ENCODE measurements around the gene ILKAP. TPM values are rescaled to one million over a fixed set of nuclear protein-coding genes. Genes with fewer than 3 reads are reported as not detected.

Gene ILKAP
- polyA plus RNA-seq, 1 donor from 2014 or later = 78.5 TPM

- no peaks in the 10 kb centered on the region for H3K36me3 ChIP-seq (ENCODE audit: insufficient read depth, low read length)
- no peak overlapping the region for H3K4me2 ChIP-seq (ENCODE audit: low read length)
- no peak overlapping the region for H2AFZ ChIP-seq (ENCODE audit: low read depth, low read length)
- H4K20me1 ChIP-seq (ENCODE audit: insufficient read depth) = no peaks in the 10 kb centered on the region
- no peaks in the 10 kb centered on the region for H3K79me2 ChIP-seq (replicated peaks; ENCODE audit: insufficient read depth, low read length)
- H3K4me3 ChIP-seq (ENCODE audit: low read length) = no peak overlapping the region
- no peaks in the 10 kb centered on the region for H3K9me2 ChIP-seq (ENCODE audit: insufficient read depth, low read length)
- TF ChIP-seq MXI1 (conservative IDR thresholded peaks at IDR 0.05; ENCODE audit: poor library complexity, severe bottlenecking) (no peak), TAF1 (IDR thresholded peaks at IDR 0.05; ENCODE audit: low read depth) (no peak)
- H3K27me3 ChIP-seq (ENCODE audit: insufficient read depth, low read depth, low read length) = no peaks in the 10 kb centered on the region
- no peaks in the 10 kb centered on the region for H3K9me3 ChIP-seq (ENCODE audit: low read length)
- H3K9ac ChIP-seq (ENCODE audit: low read length) = no peak overlapping the region
- no peak overlapping the region for H3K27ac ChIP-seq (ENCODE audit: low read length)
- H3F3A ChIP-seq (ENCODE audit: insufficient read depth, low read length, poor library complexity, severe bottlenecking) = no peaks in the 10 kb centered on the region
These were observed 71.6 kb downstream of the ILKAP start for GRCh38 chr2:238131761-238132462.

- TF ChIP-seq REST (IDR thresholded peaks at IDR 0.05; ENCODE audit: borderline replicate concordance) (no peak), MXI1 (conservative IDR thresholded peaks at IDR 0.05; ENCODE audit: poor library complexity, severe bottlenecking) (no peak), TAF1 (IDR thresholded peaks at IDR 0.05; ENCODE audit: low read depth) (no peak), POLR2AphosphoS5 (IDR thresholded peaks at IDR 0.05) (no peak), CTCF (IDR thresholded peaks at IDR 0.05; ENCODE audit: poor library complexity, severe bottlenecking) (no peak), RAD21 (conservative IDR thresholded peaks at IDR 0.05) (no peak)
These were observed 72.5 kb downstream of the ILKAP start for GRCh38 chr2:238130696-238131628.

More at GRCh38 chr2:238130696-238131628, 72.5 kb downstream of the ILKAP start:
- H2AFZ ChIP-seq (ENCODE audit: low read depth, low read length) = no peak overlapping the region
- no peaks in the 10 kb centered on the region for H3K27me3 ChIP-seq (ENCODE audit: insufficient read depth, low read depth, low read length)
- no peak overlapping the region for H3K9ac ChIP-seq (ENCODE audit: low read length)
- H3K4me3 ChIP-seq (ENCODE audit: low read length) = no peak overlapping the region
- H3K9me2 ChIP-seq (ENCODE audit: insufficient read depth, low read length) = no peaks in the 10 kb centered on the region
- no peak overlapping the region for H3K27ac ChIP-seq (ENCODE audit: low read length)
- H3K36me3 ChIP-seq (ENCODE audit: insufficient read depth, low read length) = no peaks in the 10 kb centered on the region
- H3F3A ChIP-seq (ENCODE audit: insufficient read depth, low read length, poor library complexity, severe bottlenecking) = no peaks in the 10 kb centered on the region
- H3K4me2 ChIP-seq (ENCODE audit: low read length) = no peak overlapping the region
- H4K20me1 ChIP-seq (ENCODE audit: insufficient read depth) = no peaks in the 10 kb centered on the region
- H3K79me2 ChIP-seq (replicated peaks; ENCODE audit: insufficient read depth, low read length) = no peaks in the 10 kb centered on the region
- H3K9me3 ChIP-seq (ENCODE audit: low read length) = no peaks in the 10 kb centered on the region
